Body of pancreas (tissue), 4 donors: Measurements from ENCODE around the gene FAM131C.
A peak's percentile ranks its signal among the peaks of the same experiment; 100 is the strongest.

Experiments used
- CTCF ChIP-seq, 7 experiments: fragments of 450-650 bp in 4 of 7; fragments of 200-600 bp in 3 of 7; sonication (generic) in 3 of 7; IDR thresholded peaks; one replicate each; pipeline ENCODE4 v1.5.1; 2016 to 2019; ENCODE audit warnings: antibody characterized with exemption in 7 of 7
- POLR2A ChIP-seq, 3 donors: fragments of 450-650 bp; IDR thresholded peaks; one replicate each; pipeline ENCODE4 v1.6.1; 2016; ENCODE audit warnings: antibody characterized with exemption in 3 of 3, mild to moderate bottlenecking in 2 of 3

GRCh38 chr1:16012590-16013219 lies 60.7 kb downstream of the FAM131C start:
- TF ChIP-seq CTCF (IDR thresholded peaks at IDR 0.05), result peak in 1 of 7 experiments; percentile 15
- peak in 1 of 3 donors; percentile 37 for TF ChIP-seq POLR2A (IDR thresholded peaks at IDR 0.05)
